ENCODE results near the gene FAM168A.

DNA sequence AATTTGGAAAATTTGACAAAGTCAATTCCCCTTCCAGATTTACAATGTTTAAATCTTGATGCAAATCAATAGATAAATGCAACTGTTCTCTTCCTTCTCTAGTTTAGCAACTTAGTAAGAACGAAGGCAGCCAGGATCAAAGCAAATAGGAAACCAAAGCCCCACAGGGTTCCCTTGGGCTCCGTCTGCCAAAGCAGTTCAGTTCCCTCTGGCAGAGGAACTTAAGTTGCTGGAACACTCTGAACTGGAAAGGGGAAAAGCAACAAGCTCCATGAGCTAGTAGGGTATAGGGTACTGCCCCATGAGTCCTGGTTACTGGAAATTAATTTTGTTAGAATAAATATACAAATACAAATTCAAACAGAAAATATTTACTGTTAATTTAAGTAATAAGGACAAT, 130.4 kb downstream of the FAM168A start:
- TF ChIP-seq, protein P1, sequence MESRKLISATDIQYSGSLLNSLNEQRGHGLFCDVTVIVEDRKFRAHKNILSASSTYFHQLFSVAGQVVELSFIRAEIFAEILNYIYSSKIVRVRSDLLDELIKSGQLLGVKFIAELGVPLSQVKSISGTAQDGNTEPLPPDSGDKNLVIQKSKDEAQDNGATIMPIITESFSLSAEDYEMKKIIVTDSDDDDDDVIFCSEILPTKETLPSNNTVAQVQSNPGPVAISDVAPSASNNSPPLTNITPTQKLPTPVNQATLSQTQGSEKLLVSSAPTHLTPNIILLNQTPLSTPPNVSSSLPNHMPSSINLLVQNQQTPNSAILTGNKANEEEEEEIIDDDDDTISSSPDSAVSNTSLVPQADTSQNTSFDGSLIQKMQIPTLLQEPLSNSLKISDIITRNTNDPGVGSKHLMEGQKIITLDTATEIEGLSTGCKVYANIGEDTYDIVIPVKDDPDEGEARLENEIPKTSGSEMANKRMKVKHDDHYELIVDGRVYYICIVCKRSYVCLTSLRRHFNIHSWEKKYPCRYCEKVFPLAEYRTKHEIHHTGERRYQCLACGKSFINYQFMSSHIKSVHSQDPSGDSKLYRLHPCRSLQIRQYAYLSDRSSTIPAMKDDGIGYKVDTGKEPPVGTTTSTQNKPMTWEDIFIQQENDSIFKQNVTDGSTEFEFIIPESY (IDR thresholded peaks at IDR 0.05), result no peak
- no peak for TF ChIP-seq JUND (IDR thresholded peaks at IDR 0.05)
- TF ChIP-seq, protein P2, sequence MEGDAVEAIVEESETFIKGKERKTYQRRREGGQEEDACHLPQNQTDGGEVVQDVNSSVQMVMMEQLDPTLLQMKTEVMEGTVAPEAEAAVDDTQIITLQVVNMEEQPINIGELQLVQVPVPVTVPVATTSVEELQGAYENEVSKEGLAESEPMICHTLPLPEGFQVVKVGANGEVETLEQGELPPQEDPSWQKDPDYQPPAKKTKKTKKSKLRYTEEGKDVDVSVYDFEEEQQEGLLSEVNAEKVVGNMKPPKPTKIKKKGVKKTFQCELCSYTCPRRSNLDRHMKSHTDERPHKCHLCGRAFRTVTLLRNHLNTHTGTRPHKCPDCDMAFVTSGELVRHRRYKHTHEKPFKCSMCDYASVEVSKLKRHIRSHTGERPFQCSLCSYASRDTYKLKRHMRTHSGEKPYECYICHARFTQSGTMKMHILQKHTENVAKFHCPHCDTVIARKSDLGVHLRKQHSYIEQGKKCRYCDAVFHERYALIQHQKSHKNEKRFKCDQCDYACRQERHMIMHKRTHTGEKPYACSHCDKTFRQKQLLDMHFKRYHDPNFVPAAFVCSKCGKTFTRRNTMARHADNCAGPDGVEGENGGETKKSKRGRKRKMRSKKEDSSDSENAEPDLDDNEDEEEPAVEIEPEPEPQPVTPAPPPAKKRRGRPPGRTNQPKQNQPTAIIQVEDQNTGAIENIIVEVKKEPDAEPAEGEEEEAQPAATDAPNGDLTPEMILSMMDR (IDR thresholded peaks at IDR 0.05; ENCODE audit: low read depth, low read length, missing input control), result no peak
- no peak for TF ChIP-seq RAD21 (IDR thresholded peaks at IDR 0.05)
- TF ChIP-seq GABPA (IDR thresholded peaks at IDR 0.05 in 1 of 2, conservative IDR thresholded peaks at IDR 0.05 in 1 of 2), result no peak
- TF ChIP-seq, protein P3, sequence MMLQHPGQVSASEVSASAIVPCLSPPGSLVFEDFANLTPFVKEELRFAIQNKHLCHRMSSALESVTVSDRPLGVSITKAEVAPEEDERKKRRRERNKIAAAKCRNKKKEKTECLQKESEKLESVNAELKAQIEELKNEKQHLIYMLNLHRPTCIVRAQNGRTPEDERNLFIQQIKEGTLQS (IDR thresholded peaks at IDR 0.05), result no peak
- TF ChIP-seq RXRA (IDR thresholded peaks at IDR 0.05), result no peak
- TF ChIP-seq, protein P4, sequence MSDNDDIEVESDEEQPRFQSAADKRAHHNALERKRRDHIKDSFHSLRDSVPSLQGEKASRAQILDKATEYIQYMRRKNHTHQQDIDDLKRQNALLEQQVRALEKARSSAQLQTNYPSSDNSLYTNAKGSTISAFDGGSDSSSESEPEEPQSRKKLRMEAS (IDR thresholded peaks at IDR 0.05), result no peak
- TF ChIP-seq SP1 (IDR thresholded peaks at IDR 0.05), result no peak
- no peak for TF ChIP-seq HNF4G (IDR thresholded peaks at IDR 0.05)

Data from liver (tissue), 3 donors.